GM10266 (cell line): ENCODE measurements around the gene PRKG1.

Source experiments
- DNase-seq: peaks from one replicate; pipeline ENCODE4 v3.0.0; 2012; ENCODE audit errors: extremely low spot score
- TF ChIP-seq, protein P1 (sequence below): IDR thresholded peaks from 2 replicates; pipeline ENCODE4 v1.5.1; 2012; ENCODE audit warnings: mild to moderate bottlenecking, low read depth; ENCODE audit not compliant: control insufficient read depth, insufficient read depth; ENCODE audit errors: missing control alignments

PRKG1 gene

DNA sequence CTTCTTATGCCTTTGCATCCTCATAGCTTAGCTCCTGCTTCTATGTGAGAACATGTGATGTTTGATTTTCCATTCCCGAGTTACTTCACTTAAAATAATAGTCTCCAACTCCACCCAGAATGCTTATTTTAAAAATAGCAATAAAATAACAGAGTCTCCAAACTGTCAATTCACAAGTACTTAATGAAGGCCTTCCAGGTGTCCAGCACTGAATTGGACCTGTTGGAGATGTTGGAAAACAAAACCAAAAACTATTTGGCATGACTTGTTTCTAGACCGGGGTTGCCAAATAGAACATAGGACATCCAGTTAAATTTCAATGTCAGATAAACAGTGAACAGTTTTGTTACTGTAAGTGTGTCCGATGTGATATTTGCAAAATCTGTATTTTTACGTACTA lies 1031.7 kb downstream of the PRKG1 start:
- no peak for DNase-seq
- TF ChIP-seq, protein P1, sequence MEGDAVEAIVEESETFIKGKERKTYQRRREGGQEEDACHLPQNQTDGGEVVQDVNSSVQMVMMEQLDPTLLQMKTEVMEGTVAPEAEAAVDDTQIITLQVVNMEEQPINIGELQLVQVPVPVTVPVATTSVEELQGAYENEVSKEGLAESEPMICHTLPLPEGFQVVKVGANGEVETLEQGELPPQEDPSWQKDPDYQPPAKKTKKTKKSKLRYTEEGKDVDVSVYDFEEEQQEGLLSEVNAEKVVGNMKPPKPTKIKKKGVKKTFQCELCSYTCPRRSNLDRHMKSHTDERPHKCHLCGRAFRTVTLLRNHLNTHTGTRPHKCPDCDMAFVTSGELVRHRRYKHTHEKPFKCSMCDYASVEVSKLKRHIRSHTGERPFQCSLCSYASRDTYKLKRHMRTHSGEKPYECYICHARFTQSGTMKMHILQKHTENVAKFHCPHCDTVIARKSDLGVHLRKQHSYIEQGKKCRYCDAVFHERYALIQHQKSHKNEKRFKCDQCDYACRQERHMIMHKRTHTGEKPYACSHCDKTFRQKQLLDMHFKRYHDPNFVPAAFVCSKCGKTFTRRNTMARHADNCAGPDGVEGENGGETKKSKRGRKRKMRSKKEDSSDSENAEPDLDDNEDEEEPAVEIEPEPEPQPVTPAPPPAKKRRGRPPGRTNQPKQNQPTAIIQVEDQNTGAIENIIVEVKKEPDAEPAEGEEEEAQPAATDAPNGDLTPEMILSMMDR, result no peak

DNA sequence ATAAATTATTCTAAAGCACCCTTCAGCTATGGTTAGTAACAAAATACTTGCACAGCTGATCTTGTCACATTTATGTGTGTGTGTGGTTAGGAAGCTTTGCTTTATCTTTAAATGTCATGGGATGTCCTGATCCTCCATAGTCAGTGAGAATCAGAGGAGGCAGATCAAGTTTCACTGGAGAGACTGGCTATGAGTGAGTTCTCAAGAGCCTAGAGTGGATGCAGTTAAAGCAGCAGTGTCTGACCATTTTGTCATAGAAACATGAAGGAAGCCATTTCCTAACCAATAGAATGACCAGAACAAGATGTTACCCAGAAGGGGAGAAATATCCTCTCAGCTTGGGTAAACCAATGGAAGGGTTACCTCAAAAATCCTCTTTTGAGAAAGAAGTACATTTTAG lies 1032.6 kb downstream of the PRKG1 start:
- DNase-seq, result no peak
- TF ChIP-seq, protein P1, result no peak

DNA sequence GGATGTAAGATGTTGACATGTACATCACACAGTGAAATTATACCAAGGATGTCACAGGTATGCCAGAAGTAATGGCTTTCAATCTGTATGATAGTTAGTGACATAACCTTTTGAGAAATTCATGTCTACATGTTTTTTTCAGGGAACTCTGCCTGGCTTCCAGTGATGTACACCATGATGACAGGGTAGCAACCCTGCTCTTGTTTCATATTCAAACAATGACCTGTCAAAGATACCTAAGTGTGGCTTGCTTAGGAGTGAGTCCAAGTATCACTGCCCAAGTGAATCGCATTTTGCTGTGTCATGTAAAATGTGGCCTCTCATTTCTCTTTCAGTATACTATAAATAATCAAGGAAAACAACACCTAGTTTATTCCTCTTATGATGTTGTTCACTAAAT lies 1033.9 kb downstream of the PRKG1 start:
- TF ChIP-seq, protein P1, result no peak
- DNase-seq, result no peak

DNA sequence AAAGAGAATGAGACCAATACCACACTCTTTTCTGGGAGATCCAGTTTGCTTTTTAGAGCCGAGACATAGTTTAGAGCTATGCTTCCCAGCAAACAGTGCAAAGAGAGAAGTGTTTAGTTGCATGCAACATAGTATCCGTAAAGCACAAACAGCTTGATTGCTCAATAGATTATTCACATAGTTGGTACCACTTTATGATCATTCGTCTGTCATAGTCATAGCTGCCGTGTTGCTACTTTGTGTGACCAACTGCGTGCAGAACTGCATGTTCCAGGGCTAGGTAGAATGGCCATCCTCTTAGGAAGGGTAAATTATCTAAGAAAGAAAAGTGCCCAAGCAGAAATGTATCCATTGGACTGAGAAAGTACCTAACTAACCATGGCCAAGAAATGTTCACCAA lies 1036.3 kb downstream of the PRKG1 start:
- TF ChIP-seq, protein P1, result no peak
- DNase-seq, result no peak

DNA sequence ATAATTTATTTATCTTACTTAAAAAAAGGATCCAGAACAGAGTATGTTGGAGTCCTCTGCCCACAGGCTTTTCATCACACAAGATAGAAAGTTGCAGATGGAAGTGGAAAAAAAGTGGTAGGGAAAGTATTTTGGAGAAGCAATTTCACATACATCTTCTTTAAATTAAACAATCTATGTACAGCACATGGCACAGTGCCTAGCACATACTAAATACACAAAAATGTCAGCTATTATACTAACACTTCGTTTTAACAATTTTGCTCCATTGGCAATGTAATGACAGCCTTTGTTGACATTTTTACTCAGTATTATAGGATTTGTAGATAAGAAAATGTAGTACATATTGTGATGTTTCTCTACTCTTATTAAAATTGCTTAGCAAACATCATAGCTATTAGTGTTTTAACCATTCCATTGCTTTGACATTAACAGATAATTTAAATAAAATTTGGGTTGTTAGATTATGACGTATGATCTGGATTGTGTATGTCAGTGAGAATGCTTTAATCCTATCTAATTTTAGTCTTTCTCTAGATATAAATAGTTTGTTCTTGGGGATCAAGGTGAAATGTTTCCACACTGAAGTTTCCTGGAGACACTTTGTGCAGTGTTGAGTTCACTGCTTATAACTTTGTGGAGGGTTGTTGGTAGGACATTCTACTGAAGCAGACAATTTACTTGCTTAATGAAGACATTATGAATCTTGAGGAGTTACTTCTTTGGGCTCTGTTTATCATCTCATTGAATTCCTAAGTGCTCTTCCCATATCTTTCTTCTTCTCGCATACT lies 1037.0 kb downstream of the PRKG1 start:
- TF ChIP-seq, protein P1, result no peak
- DNase-seq, result no peak

DNA sequence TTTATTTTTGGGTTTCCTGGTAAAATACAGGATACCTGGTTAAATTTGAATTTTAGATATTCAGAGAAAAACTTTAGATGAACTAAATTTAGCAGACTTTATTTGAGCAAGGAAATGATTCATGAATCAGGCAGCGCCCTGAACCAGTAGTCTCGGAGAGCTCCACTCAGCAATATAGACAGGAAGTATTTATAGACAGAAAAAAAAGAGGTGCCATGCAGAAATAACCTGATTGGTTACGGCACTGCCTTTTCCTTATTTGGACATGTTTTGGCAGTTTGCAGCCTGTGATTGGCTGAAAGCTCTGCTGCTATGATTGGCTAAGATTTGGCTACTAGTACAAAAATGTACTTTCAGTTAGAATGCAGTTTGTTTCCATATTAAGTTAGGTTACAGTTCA lies 1041.5 kb downstream of the PRKG1 start:
- no peak for DNase-seq
- TF ChIP-seq, protein P1, result no peak

DNA sequence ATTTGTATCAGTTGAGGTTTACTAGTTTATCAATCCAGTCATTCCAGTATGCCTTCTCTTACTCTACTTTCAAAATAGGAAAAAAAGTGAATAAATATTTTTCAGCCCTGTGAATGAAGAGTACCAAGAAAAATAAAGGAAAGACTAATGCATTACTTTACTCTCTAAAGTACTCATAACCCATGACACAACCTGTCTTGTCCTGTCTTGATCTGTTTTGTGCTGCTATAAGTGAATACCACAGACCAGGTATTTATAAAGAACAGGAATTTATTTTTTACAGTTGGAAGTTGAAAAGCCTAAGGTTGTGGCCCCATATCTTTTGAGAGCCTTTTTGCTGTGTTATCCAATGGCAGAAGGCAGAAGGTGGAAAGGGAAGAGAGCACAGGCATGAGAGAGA lies 1045.2 kb downstream of the PRKG1 start:
- TF ChIP-seq, protein P1, result no peak
- DNase-seq, result no peak
